IMR-90 (cell line): Measurements from ENCODE around the gene GLIS1.

Experiments
- CHD1 ChIP-seq: IDR thresholded peaks from 2 replicates; pipeline ENCODE4 v1.6.1; 2012; ENCODE audit warnings: low read depth, low read length, improper control_type of control experiment
- CTCF ChIP-seq: conservative IDR thresholded peaks from 2 replicates; pipeline ENCODE4 v1.5.1; 2012; ENCODE audit warnings: mild to moderate bottlenecking, low read depth, low read length, improper control_type of control experiment
- FOS ChIP-seq: fragments of 150-350 bp; IDR thresholded peaks from 2 replicates; pipeline ENCODE4 v1.6.1; 2016; ENCODE audit warnings: low read depth, low read length
- MAZ ChIP-seq: IDR thresholded peaks from 2 replicates; pipeline ENCODE4 v1.6.1; 2012; ENCODE audit warnings: low read depth, mild to moderate bottlenecking, low read length, improper control_type of control experiment, moderate library complexity, borderline replicate concordance
- NFE2L2 ChIP-seq: fragments of 150-350 bp; IDR thresholded peaks from 2 replicates; pipeline ENCODE4 v1.6.1; 2016; ENCODE audit warnings: low read depth, mild to moderate bottlenecking, low read length
- POLR2A ChIP-seq: IDR thresholded peaks from 2 replicates; pipeline ENCODE4 v1.6.1; 2012; ENCODE audit warnings: mild to moderate bottlenecking, low read depth, low read length
- RAD21 ChIP-seq: IDR thresholded peaks from 2 replicates; pipeline ENCODE4 v1.6.1; 2012; ENCODE audit warnings: low read length, improper control_type of control experiment
- RFX5 ChIP-seq: IDR thresholded peaks from 2 replicates; pipeline ENCODE4 v1.8.0; 2012; ENCODE audit warnings: low read depth, mild to moderate bottlenecking, low read length, moderate library complexity

GRCh38 chr1:53583868-53584776 is 154.8 kb downstream of the GLIS1 start:
- TF ChIP-seq POLR2A (no peak), FOS (no peak), CTCF (no peak), RAD21 (no peak), MAZ (no peak), NFE2L2 (no peak), CHD1 (no peak), RFX5 (no peak)
